NK-92 (cell line): Measurements from ENCODE around the gene TMEM161A.
A peak's percentile ranks its signal among the peaks of the same experiment; 100 is the strongest.
"Not testable (repeated sequence)": the region's sequence is repeated elsewhere in the genome, so short reads cannot be mapped to it uniquely, and the experiment has no call there.

Experiments used
- DNase-seq: peaks from one replicate; lab custom pipeline; 2025; ENCODE audit not compliant: unreplicated experiment; lab: John Stamatoyannopoulos, UW

TMEM161A gene

DNA sequence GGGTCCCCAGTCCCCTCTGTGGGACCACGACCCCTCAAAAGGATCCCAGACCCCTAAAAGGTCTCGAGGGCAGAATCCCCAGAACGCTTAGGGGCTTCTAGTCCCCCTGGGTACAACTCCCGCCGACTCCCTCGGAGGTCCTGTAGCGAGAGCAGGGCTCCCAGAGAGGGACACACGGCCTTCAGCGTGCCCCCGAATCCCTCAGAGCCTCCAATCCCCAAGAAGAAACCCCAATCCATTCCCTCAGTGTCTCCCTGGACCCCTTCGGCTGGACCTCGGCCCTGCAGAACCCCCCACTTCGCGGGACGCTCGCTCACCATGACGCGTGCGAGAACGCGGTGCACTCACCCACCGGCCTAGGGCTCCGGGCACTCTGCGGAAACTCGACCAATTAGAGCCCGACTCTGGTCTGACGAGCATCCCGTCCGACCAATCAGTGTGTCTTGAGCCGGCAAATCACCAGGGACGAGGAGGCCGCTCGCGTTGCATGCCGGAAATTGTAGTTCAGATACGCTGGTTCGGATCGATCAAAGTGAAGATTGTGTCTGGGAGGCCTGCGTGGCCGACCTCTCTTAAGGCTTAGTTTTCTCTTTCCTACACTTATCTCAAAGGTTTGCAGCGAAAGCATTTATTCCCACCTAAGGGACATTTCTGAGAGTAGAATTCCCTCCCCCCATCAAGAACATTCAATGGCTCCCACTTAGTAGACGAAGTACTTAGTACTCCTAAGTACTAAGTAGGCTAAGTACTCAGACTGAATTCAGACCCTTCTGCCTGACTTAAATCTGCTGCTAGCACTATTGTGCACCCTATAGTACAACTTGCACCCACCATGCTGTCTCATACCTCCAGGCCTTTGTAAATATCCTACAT lies at the start of gene TMEM161A:
Gene TMEM161A (minus strand): TSS at position 370 of the 873 bp plus-strand sequence. CDS start 50 bp downstream, at position 320.
- peak; percentile 80 for DNase-seq

- no peak for DNase-seq
Measured at GRCh38 chr19:19186742-19187141, 48.5 kb upstream of the TMEM161A start.

- DNase-seq = no peak
Measured at GRCh38 chr19:19185853-19186740, 47.8 kb upstream of the TMEM161A start.

DNA sequence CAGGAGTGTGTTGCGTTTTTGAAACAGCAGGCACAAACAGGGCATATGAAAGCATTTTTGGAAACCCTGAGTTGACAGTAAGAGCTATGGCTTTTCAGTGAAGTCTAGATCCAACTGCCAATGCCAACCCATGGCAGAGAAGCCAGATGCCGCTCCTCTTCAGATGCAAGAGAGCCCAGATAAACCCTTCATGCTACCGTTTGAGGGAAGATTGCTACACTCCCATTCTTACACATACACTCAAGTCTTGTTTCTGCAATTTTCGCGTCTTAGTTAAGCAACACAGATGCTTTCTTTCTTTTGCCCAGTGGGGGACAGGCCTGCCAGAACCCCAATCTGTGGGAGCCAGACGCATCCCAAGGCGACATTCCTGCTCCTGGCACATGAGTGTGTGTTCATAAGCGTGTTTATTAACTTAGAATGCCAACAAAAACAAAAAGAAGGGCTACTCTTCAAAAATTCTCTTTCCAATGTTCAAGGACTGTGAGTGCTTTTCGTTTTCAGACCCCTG lies 43.3 kb upstream of the TMEM161A start:
- no peak for DNase-seq

DNA sequence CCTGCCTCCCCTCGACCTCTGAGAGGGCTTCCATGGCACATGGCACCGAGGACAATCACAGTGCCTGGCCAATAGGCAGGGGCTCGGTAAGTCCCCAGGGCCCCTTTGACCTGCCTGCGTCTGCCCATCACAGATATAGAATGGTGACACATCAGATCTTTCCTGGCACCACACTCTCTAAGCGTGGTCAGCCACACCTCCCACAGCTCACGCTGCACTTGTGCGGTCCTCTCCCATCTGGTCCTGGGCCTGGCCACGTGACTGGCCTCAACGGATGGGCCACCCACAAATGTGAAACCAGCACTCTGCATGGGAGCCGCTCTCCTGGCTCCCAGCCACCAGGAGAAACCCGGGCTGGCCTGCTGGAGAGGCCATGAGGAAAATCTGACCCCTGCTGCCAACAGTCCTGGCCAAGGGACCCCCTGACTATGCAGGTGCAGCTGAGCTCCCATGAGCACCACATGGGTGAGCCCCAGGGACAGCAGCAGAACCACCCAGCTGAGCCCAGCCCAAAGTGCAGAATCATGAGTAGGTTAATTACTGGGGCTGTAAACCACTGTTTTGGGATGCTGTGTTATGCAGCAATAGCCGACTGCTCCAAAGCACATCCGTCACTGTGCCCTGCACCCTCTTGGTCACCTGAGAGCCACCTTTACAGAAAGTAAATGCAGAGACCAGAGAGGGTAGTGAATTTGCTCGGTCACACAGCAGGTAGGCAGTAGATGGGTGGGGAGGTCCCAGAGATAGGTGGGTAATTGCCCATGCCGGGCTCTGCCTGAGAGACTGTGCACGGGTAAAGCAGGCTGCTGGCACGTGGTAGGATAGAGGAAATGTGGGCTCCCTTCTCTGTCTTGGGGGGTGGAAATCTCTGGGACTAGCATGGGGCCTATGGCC lies 41.5 kb upstream of the TMEM161A start:
- DNase-seq = no peak

DNA sequence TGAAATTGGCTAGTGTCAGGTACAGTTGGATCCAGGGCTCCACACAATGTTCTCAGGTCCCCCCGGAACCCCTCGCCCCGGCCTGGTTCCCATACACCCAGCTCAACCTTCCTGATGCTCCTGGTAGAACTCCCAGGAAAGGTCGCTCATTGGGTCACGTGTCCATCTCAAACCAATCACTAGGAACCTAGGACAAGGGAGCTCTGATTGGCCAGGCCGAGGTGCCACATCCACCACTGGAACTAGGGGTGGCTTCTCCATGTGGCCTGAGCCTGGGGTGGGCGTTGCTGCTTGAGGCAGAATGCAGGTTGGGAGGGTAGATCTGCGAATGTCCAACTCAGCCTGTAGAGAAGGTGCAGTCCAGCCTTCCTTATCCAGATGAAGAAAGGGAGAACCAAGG lies 38.7 kb upstream of the TMEM161A start:
- no peak for DNase-seq

- not testable (repeated sequence) for DNase-seq
Measured at GRCh38 chr19:19173243-19173642, 35.0 kb upstream of the TMEM161A start.

GRCh38 chr19:19171821-19172532 lies 33.7 kb upstream of the TMEM161A start:
- no peak for DNase-seq

GRCh38 chr19:19170873-19171672 lies 32.8 kb upstream of the TMEM161A start:
- DNase-seq = no peak

DNA sequence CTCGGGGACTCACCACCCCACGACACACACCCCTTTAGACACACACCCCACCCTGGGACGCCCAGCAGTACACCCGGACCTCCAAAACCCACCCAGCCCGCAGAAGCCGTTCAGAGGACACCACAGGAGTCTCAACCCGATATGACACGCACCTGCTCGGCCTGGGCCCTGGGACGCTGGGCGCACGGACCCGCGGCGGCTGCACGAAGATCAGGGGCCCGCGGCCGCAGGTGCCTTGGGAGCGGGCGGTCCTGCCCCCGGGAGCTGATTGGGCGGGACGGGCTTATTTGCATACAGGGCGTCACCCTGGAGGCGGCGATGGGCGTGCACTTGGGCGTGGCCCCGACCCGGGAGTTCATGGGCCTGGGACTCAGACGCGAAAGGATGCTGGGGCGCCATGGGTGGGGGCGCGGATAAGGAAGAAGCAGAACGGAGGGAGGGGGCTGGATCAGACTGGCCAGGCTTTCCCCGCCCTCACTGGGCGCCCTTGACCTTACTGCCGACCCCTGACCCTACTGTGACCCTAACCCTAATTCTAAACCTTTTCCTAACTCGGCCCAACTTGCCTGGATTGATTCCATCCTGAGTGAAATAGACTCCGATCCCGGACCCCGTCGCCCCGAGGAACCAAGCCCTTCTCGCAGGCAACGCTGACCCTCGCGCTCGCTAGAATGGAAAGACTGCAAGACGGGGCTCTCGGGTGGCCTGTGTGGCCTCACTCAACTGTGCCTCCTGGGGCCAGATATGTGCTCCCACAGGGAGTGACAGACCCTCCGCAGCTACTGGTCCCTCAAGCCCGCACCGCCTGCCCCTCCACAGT lies 32.0 kb upstream of the TMEM161A start, which contains the start of gene MEF2B:
Gene MEF2B (minus strand): TSS at position 211 of the 820 bp plus-strand sequence. CDS start 19,528 bp downstream, outside the sequence.
- no peak for DNase-seq

GRCh38 chr19:19169236-19170052 lies 31.2 kb upstream of the TMEM161A start:
- no peak for DNase-seq

GRCh38 chr19:19167612-19168011 lies 29.3 kb upstream of the TMEM161A start:
- DNase-seq = no peak

DNA sequence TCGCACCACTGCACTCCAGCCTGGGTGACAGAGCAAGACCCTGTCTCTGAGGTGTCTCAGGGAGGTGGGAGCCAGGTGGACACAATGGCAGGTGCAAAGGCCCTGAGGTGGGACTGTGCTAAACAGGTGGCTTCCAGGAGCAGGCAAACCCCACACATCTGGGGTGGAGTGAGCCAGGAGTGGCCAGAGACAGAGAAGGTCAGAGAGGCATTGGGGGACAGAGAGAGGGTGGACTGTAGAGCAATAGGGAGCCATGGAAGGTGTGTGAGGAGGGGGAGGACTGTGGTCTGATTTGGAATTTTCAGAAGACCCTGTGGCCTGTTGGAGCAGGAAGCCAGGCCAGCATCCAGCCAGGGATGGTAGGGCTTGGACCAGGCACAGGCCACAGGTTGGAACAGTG lies 27.1 kb upstream of the TMEM161A start:
- DNase-seq = no peak

- no peak for DNase-seq
Measured at GRCh38 chr19:19162495-19162894, 24.2 kb upstream of the TMEM161A start.

DNA sequence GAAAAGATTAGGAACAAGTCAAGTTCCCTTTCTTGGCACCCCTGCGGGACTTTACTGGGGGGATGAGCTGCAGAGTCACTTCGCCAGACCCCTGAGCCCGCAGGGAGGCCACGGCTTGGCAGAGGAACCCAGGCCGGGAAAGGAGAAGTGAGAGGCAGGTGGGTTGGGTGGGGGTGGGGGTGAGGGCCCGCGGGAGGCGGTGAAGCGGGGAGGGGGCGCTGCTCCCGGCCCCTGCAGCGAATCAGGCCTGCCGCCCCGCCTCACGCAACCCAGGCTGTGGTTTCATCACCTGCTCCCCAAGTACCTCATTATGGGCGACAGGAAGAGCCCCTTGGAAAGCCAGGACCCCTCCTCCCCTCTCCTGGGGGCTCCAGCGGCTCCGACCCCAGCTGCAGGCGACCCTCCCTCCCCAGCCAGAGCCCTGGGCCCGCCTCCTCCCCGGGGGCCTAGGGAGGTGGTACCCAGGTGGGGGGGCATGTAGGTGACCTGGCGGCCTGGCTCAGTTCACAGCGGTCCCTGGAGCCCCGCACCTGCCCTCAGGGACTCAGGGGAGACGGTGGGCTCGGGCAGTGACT lies 22.3 kb upstream of the TMEM161A start:
- DNase-seq = no peak

- no peak for DNase-seq
Measured at GRCh38 chr19:19159534-19159933, 21.3 kb upstream of the TMEM161A start.

DNA sequence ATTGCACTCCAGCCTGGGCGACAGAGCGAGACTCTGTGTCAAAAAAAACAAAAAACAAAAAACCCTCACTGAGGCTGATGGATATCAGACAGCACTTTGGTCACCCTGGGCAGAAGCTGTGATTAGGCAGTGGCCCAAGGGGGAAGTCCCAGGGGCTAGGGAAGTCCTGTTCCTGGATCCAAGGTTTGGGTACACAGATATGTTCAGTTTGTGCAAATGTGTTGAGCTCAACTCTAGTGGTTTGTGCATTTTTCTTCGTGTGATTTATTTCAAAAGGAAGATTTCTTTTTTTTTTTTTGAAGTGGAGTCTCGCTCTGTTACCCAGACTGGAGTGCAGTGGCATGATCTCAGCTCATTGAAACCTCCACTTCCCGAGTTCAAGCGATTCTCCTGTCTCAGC lies 19.5 kb upstream of the TMEM161A start:
- no peak for DNase-seq
